Measurements from ENCODE around the gene PSAT1.
A peak's percentile ranks its signal among the peaks of the same experiment; 100 is the strongest.
"Not testable (repeated sequence)": the region's sequence is repeated elsewhere in the genome, so short reads cannot be mapped to it uniquely, and the experiment has no call there.

PSAT1 gene

DNA sequence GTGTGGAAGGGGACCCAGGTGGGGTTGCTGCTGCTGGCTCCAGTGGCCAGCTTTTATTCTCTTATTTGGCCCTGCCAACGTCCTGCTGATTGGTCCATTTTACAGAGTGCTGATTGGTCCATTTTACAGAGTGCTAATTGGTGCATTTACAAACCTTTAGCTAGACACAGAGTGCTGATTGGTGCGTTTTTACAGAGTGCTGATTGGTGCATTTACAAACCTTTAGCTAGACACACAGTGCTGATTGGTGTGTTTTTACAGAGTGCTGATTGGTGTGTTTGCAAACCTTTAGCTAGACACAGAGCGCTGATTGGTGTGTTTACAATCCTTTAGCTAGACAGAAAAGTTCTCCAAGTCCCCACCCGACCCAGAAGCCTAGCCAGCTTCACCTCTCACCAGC is 12.7 kb upstream of the PSAT1 start:
- not testable (repeated sequence) for DNase-seq (ENCODE audit: low spot score); H3K9me3 Mint-ChIP-seq; H3K36me3 Mint-ChIP-seq (ENCODE audit: low read depth); H3K4me3 Mint-ChIP-seq; H3K27ac Mint-ChIP-seq; H3K27me3 Mint-ChIP-seq (ENCODE audit: low read depth); H3K4me1 Mint-ChIP-seq (ENCODE audit: low read depth)

- H3K27me3 Mint-ChIP-seq (ENCODE audit: low read depth): no peaks in the 10 kb centered on the region
- H3K36me3 Mint-ChIP-seq (ENCODE audit: low read depth): peaks cover 6% of the 10 kb centered on the region
- H3K4me1 Mint-ChIP-seq (ENCODE audit: low read depth): no peaks in the 10 kb centered on the region
- DNase-seq (ENCODE audit: low spot score): no peak
- H3K4me3 Mint-ChIP-seq: no peak overlapping the region
- no peak overlapping the region for H3K27ac Mint-ChIP-seq
- H3K9me3 Mint-ChIP-seq: no peaks in the 10 kb centered on the region
Observed at GRCh38 chr9:78286125-78286524, 10.8 kb upstream of the PSAT1 start.

DNA sequence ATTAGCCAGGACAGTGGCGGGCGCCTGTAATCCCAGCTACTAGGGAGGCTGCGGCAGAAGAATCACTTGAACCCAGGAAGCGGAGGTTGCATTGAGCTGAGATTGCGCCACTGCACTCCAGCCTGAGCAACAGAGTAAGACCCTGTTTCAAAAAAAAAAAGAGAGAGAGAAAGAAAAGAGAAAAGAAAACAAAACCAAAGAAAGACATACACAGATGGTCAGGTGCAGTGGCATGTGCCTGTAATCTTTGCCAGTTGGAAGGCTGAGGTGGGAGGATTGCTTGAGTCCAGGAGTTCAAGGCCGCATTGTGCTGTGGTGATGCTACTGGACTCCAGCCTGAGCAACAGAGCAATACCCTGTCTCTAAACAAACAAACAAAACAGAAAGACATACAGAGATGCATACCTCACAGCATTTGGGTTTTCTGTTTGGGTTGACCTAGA is 10.0 kb upstream of the PSAT1 start:
- no peak for DNase-seq (ENCODE audit: low spot score)
- Mint-ChIP-seq H3K9me3 (no peaks in the 10 kb centered on the region), H3K27me3 (ENCODE audit: low read depth) (no peaks in the 10 kb centered on the region), H3K27ac (no peak overlapping the region), H3K36me3 (ENCODE audit: low read depth) (peaks cover 6% of the 10 kb centered on the region), H3K4me3 (no peak overlapping the region), H3K4me1 (ENCODE audit: low read depth) (no peaks in the 10 kb centered on the region)

DNA sequence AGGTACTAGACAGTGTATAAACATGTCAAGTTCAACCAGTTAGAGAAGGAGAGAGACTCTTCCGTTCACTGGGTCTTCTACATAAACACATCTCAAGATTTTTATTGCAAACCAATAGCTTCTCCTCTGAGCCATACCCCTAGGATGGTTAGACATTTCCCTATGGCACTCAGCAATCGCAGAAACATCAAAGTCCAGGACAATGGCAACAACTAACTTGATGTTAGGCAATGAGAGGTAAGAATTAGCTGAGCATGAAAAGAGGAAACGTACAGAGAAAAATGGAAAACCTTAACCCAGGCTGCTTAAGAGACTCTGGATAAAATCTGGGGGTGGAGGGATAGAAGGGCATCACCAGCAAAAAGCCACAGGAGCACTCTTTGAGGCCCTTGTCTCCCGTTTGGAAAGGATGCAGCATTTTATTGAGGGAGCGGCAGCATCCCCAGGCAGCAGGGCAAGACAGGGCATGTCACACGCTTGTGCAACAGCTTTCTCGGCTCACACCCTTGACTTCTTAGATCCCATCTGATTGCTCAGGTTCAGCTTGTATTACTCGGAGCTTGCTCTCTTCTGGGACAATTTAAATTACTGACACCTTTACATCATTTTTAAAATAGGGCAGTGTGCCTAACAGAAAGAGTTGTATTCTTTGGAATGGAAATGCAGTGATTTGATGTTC is 8.6 kb upstream of the PSAT1 start:
- Mint-ChIP-seq H3K4me3 (no peak overlapping the region), H3K9me3 (no peaks in the 10 kb centered on the region), H3K27me3 (ENCODE audit: low read depth) (no peaks in the 10 kb centered on the region), H3K36me3 (ENCODE audit: low read depth) (peaks cover 5% of the 10 kb centered on the region), H3K4me1 (ENCODE audit: low read depth) (peaks cover 9% of the 10 kb centered on the region), H3K27ac (no peak overlapping the region)
- DNase-seq (ENCODE audit: low spot score): no peak

- H3K36me3 Mint-ChIP-seq (ENCODE audit: low read depth): no peaks in the 10 kb centered on the region
- no peaks in the 10 kb centered on the region for H3K27me3 Mint-ChIP-seq (ENCODE audit: low read depth)
- H3K4me1 Mint-ChIP-seq (ENCODE audit: low read depth): peaks cover 12% of the 10 kb centered on the region
- H3K4me3 Mint-ChIP-seq: no peak overlapping the region
- no peak overlapping the region for H3K27ac Mint-ChIP-seq
- no peak for DNase-seq (ENCODE audit: low spot score)
- no peaks in the 10 kb centered on the region for H3K9me3 Mint-ChIP-seq
Observed at GRCh38 chr9:78289474-78289873, 7.5 kb upstream of the PSAT1 start.

DNA sequence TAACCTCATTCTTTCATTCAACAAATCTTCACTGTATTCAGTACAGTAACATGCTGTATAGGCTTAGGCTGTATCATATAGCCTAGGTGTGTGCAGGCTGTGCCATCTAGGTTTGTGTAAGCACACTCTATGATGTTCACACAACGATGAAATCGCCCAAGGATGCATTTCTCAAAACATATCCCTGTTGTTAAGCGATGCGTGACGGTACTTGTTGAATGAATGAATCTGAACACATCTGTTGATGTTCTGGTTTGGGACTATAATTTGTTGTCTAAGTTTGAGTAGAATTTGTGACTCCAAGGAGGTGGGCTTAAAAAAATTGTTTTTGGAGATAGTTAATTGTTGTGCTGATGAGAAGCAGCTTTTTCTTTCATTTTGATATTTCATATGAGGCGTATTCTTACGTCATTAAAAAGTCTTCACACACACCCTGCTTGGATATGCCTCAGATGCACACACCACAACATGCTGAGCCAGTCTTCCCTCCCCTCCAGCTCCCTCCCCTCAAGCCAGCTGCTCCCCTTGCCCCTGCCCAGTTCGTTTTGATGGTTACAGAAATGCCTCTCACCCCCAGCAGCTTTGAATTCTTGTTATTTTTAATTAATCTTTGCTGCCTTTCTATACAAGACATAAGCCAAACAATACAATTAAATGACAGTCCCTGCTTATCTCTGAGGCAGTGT is 5.5 kb upstream of the PSAT1 start:
- H3K9me3 Mint-ChIP-seq: no peaks in the 10 kb centered on the region
- no peak for DNase-seq (ENCODE audit: low spot score)
- H3K4me1 Mint-ChIP-seq (ENCODE audit: low read depth): peaks cover 22% of the 10 kb centered on the region
- H3K27me3 Mint-ChIP-seq (ENCODE audit: low read depth): no peaks in the 10 kb centered on the region
- H3K27ac Mint-ChIP-seq: no peak overlapping the region
- H3K36me3 Mint-ChIP-seq (ENCODE audit: low read depth): no peaks in the 10 kb centered on the region
- no peak overlapping the region for H3K4me3 Mint-ChIP-seq

DNA sequence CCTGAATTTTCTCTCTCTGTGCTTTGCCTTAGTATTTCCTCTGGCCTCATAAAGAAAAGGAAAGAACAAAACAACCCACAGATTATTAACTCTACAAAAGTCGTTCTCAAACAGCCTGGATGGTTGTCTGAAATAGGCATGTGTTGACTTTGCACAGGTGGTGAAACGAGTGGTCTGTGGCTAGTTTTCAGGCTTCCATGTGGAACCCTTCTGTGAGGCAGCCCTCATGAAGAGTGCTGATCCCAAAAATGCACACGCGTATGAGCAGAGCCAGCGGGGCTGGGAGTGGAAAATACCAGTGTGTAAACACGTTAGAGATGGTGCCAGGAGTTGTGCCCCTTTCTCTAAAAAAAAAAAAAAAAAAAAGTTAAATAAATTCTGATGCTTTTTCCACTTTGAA is 4.9 kb upstream of the PSAT1 start:
- Mint-ChIP-seq H3K4me1 (ENCODE audit: low read depth) (peaks cover 25% of the 10 kb centered on the region), H3K9me3 (no peaks in the 10 kb centered on the region), H3K27me3 (ENCODE audit: low read depth) (no peaks in the 10 kb centered on the region), H3K4me3 (no peak overlapping the region), H3K27ac (no peak overlapping the region), H3K36me3 (ENCODE audit: low read depth) (no peaks in the 10 kb centered on the region)
- no peak for DNase-seq (ENCODE audit: low spot score)

DNA sequence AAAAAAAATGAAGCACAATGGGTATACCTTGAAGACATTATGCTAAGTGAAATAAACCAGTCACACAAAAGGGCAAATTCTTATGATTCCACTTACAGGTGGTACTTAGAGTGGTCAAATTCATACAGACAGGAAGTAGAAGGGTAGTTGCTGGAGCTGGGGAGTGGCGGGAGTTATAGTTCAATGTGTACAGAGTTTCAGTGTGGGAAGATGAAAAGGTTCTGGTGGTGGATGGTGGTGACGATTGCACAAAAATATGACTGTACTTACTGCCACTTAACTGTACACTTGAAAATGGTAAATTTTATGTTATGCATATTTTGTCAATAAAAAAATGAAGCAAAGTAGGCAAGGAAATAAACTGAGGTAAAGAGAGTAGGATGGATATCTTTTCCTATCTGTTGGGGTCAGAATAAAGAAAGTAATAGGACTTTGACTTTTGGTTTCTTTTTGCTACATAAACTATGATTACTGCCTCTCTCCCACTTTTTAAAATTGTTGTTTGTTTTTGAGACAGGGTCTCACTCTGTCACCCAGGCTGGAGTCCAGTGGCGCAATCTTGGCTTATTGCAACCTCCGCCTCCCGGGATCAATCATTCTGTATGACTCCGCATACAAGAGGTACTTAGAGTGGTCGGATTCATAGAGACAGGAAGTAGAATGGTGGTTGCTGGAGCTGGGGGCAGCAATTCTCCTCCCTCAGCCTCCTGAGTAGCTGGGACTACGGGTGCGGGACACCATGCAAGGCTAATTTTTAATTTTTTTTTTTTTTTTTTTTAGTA is 4.0 kb upstream of the PSAT1 start:
- Mint-ChIP-seq H3K27me3 (ENCODE audit: low read depth) (no peaks in the 10 kb centered on the region), H3K27ac (peak overlapping the region; percentile 81), H3K9me3 (no peaks in the 10 kb centered on the region), H3K4me1 (ENCODE audit: low read depth) (peaks cover 26% of the 10 kb centered on the region), H3K36me3 (ENCODE audit: low read depth) (no peaks in the 10 kb centered on the region), H3K4me3 (peak overlapping the region; percentile 81)
- DNase-seq (ENCODE audit: low spot score): peak; percentile 25

DNA sequence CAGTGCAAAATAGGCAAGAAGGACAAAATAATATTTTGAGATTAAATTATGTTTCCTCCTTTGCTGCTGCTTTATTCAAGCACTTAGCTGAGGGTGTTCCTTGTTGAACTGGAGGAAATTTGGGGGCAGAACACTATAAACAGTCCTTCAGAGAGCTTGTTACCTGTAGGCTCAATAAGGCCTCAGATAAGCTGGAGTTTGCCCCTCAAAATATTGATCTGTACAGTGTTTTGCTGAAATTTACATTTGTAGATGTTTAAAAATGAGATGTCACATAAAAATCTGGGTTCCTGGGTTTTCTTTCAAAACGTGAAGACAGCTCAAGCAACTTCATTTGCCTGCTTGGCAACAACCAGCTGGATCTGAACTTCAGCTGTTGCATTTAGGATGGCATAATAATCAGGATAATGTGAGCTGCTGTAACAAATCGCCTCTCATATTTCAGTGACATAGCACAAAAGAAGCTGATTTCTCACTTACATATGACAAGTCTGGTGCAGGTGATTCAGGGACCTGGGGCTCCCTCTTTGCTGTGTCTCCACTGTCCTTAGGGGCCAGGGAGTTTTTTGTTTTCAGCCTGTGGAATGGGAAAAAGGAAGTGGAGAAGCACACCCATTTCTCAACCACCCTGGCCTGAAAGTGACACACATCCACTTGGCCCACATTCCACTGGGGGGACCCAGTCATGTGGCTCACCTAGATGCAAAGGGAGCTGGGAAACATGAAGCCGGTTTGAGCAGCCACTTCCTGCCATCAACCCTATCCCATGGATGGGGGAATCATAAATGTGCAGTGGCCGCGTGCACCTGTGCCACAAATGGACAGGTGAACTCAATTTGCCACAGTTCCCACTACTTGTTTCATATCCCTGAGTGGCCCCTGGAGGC is 2.4 kb upstream of the PSAT1 start:
- Mint-ChIP-seq H3K27me3 (ENCODE audit: low read depth) (no peaks in the 10 kb centered on the region), H3K36me3 (ENCODE audit: low read depth) (peaks cover 5% of the 10 kb centered on the region), H3K27ac (no peak overlapping the region), H3K9me3 (no peaks in the 10 kb centered on the region), H3K4me1 (ENCODE audit: low read depth) (peaks cover 38% of the 10 kb centered on the region), H3K4me3 (no peak overlapping the region)
- DNase-seq (ENCODE audit: low spot score): no peak

- H3K4me1 Mint-ChIP-seq (ENCODE audit: low read depth): peaks cover 42% of the 10 kb centered on the region
- DNase-seq (ENCODE audit: low spot score): no peak
- no peak overlapping the region for H3K27ac Mint-ChIP-seq
- no peaks in the 10 kb centered on the region for H3K9me3 Mint-ChIP-seq
- H3K36me3 Mint-ChIP-seq (ENCODE audit: low read depth): peaks cover 11% of the 10 kb centered on the region
- H3K27me3 Mint-ChIP-seq (ENCODE audit: low read depth): no peaks in the 10 kb centered on the region
- peak overlapping the region; percentile 88 for H3K4me3 Mint-ChIP-seq
Observed at GRCh38 chr9:78295177-78295575, 1.7 kb upstream of the PSAT1 start.

DNA sequence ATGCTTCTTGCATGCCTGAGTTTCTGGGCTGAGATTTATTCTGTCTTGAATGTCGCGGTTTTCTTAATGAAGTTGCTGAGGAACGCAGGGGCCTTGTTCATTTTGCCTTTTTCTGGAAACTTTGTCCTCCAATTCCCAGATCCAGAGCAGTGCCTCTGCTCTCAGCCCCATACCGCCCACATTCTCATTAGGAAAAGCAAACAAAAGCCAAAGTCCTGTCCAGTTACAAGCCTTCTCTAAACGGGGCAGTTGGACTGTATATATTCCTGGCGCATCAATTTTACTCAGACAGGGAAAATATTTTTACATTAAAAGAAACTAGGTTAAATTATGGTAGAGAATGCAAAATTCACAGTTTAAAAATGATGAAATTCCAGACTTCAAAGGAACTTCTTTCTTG is 1.2 kb upstream of the PSAT1 start:
- H3K4me3 Mint-ChIP-seq: peak overlapping the region; percentile 88
- H3K4me1 Mint-ChIP-seq (ENCODE audit: low read depth): peaks cover 44% of the 10 kb centered on the region
- H3K36me3 Mint-ChIP-seq (ENCODE audit: low read depth): peaks cover 14% of the 10 kb centered on the region
- no peaks in the 10 kb centered on the region for H3K27me3 Mint-ChIP-seq (ENCODE audit: low read depth)
- no peaks in the 10 kb centered on the region for H3K9me3 Mint-ChIP-seq
- DNase-seq (ENCODE audit: low spot score): no peak
- H3K27ac Mint-ChIP-seq: peak overlapping the region; percentile 9

GRCh38 chr9:78296201-78296892 is 578 bp upstream of the PSAT1 start:
- H3K36me3 Mint-ChIP-seq (ENCODE audit: low read depth): peaks cover 16% of the 10 kb centered on the region
- H3K9me3 Mint-ChIP-seq: no peaks in the 10 kb centered on the region
- H3K27ac Mint-ChIP-seq: peak overlapping the region; percentile 90
- DNase-seq (ENCODE audit: low spot score): peak; percentile 6
- peak overlapping the region; percentile 88 for H3K4me3 Mint-ChIP-seq
- H3K4me1 Mint-ChIP-seq (ENCODE audit: low read depth): peaks cover 45% of the 10 kb centered on the region
- no peaks in the 10 kb centered on the region for H3K27me3 Mint-ChIP-seq (ENCODE audit: low read depth)

DNA sequence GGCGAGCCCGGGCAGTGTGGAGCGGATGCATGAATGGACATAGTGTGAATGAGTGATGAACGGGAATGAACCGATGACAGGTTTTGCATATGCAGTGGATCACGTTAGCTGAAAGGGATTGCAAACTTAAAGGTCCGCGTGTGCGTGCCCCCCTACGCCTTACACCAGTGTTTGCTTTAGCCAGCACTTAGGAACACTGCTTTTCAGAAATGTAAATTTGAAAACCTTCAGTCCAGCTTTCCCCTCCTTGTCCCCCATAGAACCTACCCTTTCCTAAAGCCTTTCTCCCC is 692 bp downstream of the PSAT1 start:
- H3K9me3 Mint-ChIP-seq: no peaks in the 10 kb centered on the region
- H3K27me3 Mint-ChIP-seq (ENCODE audit: low read depth): no peaks in the 10 kb centered on the region
- peaks cover 26% of the 10 kb centered on the region for H3K36me3 Mint-ChIP-seq (ENCODE audit: low read depth)
- H3K27ac Mint-ChIP-seq: peak overlapping the region; percentile 81
- H3K4me1 Mint-ChIP-seq (ENCODE audit: low read depth): peaks cover 49% of the 10 kb centered on the region
- peak overlapping the region; percentile 88 for H3K4me3 Mint-ChIP-seq
- no peak for DNase-seq (ENCODE audit: low spot score)
